Left lobe of liver (tissue), 2 donors: ENCODE results near the gene RAB11FIP4. TPM values are rescaled to one million over a fixed set of nuclear protein-coding genes. Genes with fewer than 3 reads are reported as not detected.

Source experiments
- ATAC-seq: fragments of 200-7000 bp; cut with Tn5 transposase; one replicate; pipeline ENCODE4 v1.9.1; 2020; ENCODE audit warnings: mild to moderate bottlenecking, moderate library complexity
- DNase-seq: peaks from one replicate; pipeline ENCODE4 v3.0.0-alpha.2; 2020; ENCODE audit warnings: low spot score
- total RNA-seq: library from RNA; stranded (reverse); gene quantifications from one replicate; pipeline ENCODE4 v1.2.1, GENCODE V29; 2021
- donor health status: DM: no; HTN: no; CAD: no; lungs with moderate emphysema.
- donor health status: DM: no; HTN: yes; CAD: no.

RAB11FIP4 gene
- total RNA-seq, 1 donor from 2014 or later: 6.5 TPM

DNA sequence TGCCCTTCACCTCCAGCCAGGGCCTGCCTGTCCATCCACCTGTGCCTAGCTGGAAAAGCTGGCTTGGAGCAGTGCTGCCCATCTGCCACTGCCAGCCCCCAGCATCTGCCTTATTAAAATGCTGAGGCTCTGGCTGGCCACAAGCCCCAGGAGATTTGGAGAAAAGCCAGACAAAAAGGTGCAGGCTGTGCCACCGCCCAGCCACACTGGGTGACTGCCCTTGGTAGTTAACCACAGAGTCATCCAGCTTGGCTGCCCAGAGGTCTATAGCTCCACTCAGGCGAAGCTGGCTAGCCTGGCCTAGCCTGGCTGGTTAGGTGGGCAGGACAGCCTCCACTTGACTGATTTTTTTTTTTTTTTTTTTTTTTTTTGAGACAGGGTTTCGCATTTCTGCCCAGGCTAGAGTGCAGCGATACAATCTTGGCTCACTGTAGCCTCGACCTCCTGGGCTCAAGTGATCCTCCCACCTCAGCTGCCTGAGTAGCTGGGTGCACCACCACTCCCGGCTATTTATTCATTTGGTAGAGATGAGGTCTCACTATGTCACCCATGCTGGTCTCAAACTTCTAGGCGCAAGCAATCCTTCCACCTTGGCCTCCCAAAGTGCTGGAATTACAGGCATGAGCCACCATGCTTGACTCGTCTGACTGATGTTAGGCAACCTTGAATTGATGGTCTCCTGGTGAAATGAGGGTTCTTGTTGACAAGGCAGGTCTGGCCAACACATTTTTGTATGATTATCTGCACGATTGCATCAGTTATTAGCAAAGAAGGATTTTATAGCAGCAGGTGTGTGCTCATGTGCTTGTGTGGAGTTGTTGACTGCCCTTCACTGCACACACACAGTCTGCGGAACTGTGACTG, 103.8 kb downstream of the RAB11FIP4 start:
- ATAC-seq (peak; percentile 82), DNase-seq (peak; percentile 74)

- DNase-seq (no peak), ATAC-seq (no peak)
Observed at GRCh38 chr17:31496097-31496496, 104.6 kb downstream of the RAB11FIP4 start.

GRCh38 chr17:31496601-31497000, 105.1 kb downstream of the RAB11FIP4 start:
- no peak for DNase-seq
- no peak for ATAC-seq

DNA sequence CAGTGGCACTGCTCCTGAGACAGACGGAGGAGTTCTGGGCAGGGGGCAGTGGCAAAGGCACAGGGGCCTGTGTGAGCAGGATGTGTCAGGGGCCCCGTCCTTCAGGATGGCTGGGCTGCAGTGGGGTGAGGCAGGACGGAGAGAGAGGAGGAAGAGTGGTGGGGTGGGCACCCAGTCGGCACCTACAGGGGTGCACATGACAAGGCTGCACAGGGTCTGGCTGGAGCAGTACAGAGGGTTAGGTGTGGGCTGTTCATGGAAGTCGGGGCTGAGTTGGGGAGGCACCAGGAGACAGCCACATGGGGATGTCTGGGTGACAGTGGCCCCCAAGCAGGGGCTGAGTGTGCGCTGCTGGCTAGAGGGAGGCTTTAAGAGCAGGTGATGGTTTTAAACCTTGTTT, 106.0 kb downstream of the RAB11FIP4 start:
- DNase-seq (no peak), ATAC-seq (no peak)

GRCh38 chr17:31497994-31498826, 106.7 kb downstream of the RAB11FIP4 start:
- DNase-seq (peak; percentile 80), ATAC-seq (peak; percentile 66)

GRCh38 chr17:31499771-31500554, 108.5 kb downstream of the RAB11FIP4 start:
- ATAC-seq: peak; percentile 83
- DNase-seq: peak; percentile 78

- ATAC-seq (no peak), DNase-seq (no peak)
Observed at GRCh38 chr17:31506517-31506916, 115.0 kb downstream of the RAB11FIP4 start.

DNA sequence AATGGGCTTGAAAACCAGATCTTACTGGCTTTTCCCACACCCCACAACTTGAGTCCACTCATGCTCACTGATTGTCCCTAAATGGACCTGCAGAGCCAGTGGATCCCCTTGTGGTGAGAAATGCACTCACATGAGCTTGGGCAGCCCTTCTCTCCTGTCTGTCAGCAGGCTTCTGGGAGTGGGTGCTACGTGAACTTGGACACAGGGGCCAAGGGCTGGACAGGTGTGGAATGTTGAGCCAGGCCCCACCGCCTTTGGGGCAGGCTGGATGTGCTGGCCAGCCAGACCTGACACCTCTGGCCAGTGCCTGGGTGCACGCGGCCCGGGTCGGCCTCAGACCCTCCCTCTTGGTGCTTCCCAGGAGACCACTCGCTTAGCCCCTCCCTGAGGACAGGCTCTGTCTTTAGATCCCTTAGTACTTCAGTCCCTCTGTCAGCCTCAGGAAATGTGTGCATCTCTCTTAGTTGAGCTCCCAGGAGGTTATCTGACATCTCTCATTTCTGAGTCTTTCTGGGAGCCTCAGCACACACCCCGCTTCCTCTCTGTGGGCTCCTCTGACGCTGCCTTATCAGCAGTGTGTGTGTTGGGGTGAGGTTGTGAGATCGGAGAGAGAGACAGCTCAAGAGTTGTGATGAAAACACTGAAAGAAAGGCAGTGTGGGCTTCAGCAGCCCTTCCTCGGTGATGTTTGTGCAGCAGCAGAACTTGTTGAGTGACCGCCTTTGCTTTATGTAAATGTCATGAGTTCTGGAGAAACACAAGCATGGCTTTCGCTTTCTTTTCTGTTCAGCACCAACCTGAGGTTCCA, 117.0 kb downstream of the RAB11FIP4 start:
- ATAC-seq: peak; percentile 28

GRCh38 chr17:31509095-31509804, 117.8 kb downstream of the RAB11FIP4 start:
- DNase-seq: no peak

More for the DNA sequence above, 117.0 kb downstream of the RAB11FIP4 start:
- DNase-seq: no peak

GRCh38 chr17:31509805-31510177, 118.3 kb downstream of the RAB11FIP4 start:
- ATAC-seq: peak; percentile 75
- DNase-seq: no peak

More at GRCh38 chr17:31509095-31509804, 117.8 kb downstream of the RAB11FIP4 start:
- ATAC-seq: peak; percentile 30

DNA sequence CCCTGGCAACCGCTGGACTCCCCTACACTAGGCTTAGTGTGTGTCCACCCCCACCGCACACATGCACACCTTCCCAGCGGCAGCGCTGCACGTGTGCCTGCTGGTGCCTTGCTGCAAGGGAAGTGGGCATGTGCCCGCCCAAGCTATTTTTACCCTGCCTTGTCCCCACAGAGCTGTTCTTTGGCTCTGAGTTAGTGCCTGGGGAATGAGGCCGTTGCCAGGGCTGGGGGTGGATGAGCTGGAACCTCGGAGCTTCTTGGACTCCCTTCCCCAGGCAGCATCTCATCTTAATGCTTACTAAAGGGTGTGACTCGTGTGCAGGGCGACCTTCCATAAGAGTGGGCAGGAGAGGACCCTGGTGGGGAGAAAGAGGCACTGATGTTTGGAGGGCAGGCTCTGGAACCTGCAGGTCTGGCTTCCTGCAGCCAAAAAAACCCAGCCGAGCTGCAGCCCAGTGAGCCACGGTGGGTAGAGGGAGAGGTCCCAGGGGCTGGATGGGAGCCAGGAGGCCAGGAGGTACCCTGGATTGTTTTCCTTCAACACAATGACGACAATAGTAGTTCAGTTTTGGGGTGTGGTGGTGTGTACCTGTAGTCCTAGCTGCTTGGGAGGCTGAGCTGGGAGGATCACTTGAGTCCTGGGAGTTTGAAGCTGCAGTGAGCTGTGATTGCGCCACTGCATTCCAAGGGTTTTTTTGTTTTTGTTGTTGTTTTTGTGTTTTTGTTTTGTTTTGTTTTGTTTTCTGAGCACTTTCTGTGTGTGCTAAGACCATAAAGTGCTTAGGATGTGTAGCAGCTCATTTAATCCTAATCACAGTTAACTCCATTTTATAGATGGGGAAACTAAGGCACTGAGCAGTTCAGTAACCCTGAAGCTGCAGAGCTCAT, 119.1 kb downstream of the RAB11FIP4 start:
- DNase-seq: no peak
- ATAC-seq: no peak

GRCh38 chr17:31511195-31511578, 119.7 kb downstream of the RAB11FIP4 start:
- peak; percentile 32 for ATAC-seq
- no peak for DNase-seq

GRCh38 chr17:31511580-31511979, 120.1 kb downstream of the RAB11FIP4 start:
- ATAC-seq: no peak
- DNase-seq: no peak

DNA sequence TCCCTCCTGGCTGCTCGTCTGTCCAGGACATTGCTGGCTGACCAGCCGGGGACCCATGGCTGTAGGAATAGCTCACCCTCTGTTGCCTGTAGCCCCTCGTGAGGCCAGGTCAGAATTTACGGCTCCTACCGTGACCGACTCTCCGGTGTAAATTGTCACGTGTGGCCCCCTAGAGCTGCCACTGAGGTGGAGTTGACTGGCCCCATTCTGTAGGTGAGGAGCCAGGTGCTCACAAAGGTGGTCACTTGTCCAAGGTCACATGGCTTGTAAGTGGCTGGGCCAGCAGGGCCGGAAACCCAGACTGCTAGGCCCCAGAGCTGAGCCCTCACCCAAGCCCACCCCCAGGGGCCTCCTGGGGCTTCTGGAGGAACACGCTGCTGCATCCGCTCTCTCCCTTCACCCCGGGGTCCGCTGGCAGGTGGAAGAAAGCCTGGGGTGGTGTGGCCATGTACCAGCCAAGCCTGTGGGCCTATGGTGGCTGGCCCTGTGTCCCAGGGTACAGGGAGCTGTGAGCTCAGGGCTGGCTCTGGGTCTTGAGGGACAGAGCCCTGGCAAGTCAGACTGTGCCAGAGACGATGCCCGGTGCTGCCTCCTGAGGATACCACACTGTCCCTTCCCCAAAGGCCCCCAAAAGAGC, 120.7 kb downstream of the RAB11FIP4 start:
- no peak for ATAC-seq
- no peak for DNase-seq

DNA sequence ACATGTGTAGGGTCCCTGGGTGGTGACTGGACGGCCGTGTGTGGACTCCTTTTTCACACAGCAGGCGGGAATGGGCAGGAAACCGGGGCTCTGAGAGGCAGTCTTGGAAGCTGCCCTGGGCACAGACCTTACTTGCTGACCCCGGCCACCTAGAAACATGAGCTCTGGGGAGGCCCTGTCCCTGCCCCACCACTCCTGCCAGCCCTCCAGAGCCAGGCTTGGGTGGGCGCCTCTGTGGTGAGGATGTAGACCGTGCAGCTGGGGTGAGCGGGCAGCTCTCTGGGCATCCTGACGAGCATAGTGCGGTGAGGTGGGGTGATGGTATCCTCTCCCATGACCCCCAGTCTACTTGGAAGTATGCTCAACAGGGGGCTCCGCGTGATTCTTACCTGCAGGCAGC, 121.3 kb downstream of the RAB11FIP4 start:
- no peak for DNase-seq
- no peak for ATAC-seq

DNA sequence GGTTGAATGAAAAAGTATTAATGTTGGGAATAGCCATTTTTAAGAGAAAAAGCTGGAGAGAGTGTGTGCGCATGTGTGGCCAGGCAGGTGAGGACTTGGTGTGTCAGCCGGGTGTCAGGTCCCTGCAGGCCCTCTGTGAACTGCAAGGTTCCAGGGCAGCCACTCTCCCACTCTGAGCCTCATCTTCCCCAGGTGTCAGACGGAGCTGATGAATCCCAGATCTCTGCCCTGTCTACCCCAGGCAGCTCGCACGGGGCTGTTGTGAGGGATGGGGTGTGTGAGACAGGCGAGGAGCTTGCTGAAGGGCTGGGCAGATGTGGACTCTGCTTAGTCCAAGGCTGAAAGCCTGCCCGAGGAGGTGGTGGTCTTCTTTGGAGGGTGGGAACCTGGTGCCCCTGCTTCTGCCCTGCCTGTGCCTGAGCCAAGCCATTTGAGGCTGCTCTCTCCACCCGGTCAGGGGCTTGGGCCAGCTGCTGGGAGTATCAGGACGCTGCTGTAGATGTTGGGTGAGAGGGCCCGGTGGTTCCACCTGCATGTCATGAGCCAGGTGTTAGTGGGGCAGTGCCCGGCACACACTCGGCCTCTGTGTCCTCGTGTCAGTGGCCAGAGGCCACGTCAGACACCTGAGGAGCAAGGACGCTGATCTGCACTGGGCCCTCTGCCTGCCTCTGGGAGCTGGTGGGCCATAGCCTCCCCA, 122.4 kb downstream of the RAB11FIP4 start:
- DNase-seq: no peak
- no peak for ATAC-seq

GRCh38 chr17:31515267-31515666, 123.8 kb downstream of the RAB11FIP4 start:
- ATAC-seq (no peak), DNase-seq (no peak)
